ENCODE results near the gene SGPL1.

Gene SGPL1

DNA sequence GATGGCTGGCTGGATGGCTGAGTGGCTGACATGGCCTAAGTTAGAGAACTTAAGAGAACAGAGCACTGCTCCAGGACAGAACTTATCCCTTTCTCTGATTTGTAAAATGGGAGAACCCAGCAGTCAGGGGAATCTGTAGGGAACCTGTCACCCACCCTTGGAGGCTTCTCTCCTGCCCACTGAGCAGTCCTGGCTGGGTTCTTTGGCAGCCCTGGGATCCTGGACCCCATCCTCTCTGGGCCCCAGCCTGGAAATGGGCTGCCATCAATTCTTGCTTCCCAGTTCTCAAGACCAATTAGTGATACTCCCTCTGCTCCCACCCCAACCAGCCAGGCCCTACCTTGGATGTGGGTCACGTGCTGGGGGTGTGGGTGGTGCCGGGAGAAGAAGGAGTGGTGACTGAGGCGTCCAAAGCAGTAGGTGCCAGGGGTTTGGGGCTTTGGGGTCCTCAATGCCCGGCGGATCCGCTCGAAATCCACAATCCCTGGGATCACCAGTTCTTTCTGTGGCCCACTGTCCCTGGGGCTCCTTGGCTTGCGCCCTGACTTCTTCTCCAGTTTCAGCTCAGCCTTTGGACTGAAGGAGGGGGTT is 34.2 kb upstream of the SGPL1 start:
- no peak for DNase-seq

DNA sequence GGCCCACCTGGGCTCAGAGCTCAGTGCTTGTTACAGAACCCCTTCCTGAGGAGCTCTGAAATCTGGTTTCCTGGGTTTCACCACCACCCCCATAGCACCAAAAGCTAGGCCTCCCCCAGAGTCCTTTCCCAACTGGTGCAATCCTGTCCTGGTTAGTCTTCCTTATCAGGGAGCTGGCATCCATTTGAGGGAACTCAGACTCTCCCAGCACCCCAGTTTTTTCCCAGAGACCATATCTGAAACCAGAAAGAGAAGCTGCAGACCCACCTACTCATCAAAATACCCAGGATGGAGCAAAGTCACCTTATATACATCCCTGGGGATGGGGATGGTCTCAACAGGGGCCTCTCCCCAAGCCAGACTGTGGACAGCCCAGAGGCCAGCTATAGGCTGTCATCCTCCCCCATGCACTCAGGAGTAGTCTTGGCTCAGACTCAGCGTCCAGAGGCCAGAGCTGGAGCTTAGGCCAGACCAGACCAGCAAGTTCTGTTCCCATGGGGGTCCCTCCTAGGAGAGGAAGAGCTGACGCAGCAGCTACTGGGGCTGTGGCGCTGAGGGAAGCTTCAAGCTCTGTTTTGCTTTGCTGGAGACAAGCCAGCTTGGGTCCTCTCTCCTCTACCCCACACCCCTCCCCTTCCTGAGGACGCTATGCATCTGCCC is 33.5 kb upstream of the SGPL1 start:
- DNase-seq = no peak

DNA sequence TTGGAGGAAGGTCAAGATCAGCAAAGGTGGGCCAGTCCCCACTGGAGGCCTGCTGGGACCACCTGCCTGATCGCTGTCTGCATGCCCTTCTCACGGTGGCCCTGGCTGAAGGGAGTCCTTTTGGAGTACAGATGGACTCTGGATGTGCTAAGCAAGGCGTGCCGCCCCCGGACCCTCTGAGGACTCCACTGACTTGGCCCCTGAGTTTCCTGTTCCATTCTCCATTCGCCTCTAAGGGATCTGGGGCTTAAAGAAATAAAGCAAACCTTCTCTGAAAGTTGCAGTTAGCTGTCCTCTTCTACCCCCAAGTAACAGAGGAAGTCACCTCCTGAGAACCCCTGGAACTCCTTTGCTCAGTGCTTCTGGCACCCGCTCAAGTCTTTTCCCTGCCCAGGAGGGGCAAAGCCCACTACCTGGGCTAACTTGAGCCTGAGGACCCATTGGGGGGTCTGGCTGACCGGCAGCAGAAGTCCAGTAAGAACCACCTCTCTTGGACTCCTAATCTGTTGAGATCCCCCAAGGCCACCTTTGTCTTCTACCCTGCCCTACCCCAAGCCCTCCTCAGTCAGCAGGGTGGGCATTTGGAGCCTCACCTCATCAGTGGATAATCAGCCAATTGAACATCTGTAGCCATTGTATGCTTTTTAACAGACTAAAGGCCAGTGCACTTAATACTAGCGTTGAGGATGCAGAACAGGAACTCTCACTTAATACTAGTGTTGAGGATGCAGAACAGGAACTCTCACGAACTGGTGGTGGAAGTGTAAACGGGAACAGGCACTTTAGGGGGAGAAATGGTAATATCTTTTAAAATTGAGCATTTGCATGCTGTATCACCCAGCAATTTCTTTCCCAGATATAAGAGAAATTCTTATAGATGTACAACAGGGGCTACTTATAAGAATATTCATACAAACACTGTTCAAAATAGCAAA is 32.7 kb upstream of the SGPL1 start:
- DNase-seq = no peak

DNA sequence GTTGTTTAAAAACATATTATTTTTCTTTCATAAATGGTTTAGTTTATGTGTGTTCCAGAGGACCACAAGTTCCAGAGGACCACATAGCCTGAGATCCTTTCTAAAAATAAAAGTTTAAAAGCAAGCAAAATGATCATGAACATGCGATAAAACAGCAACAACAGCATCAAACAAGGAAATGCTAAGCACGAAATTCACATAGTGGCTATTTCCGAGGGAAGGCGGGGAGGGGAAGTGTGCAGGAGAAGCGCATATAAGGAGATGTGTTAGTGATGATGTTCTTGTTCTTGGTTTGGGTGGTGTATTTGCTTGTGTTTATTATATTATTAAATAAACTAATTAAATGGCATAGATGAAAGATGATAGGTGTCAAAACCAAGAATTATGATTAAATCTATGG is 31.7 kb upstream of the SGPL1 start:
- no peak for DNase-seq

DNA sequence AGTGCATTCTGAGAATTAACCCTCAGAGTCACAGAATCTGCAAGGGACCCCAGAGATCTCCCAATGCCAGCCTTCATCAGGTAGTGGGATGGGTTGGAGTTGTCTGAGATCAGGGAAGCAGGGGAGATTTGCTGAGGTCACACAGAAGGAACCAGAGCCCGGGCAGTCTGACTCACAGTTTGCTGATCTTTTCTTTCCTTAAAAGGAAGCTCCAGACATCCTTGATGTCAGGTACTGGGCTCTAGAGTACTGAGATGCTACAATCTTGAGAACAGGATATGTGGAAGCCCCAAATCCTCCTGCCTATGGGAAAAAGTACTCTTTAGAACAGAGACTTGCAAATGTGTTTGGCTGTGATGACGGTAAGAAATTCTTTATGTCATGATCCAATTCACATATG is 31.3 kb upstream of the SGPL1 start:
- no peak for DNase-seq

DNA sequence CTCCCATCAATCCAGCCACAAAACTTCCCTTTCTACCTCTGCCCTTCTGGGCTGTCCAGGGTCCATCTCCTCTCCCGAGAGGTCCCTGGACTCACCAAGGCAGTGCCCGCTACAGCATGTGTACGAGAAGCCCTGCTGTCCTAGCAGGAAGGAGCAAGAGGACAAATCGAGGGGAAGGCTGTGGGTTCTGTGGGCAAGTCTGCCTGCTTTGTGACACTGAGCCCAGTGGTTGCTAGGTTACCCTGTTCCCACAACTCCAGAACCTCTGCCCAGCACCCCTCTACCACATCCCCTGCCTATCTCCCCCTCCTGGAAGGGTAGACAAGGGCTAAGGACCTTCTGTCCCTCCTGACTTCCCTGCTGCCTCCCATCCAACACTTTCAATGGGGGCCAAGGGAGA is 30.6 kb upstream of the SGPL1 start, which contains the start of gene TBATA:
Gene TBATA, minus strand, starts transcription at position 188 of the 400 bp plus-strand sequence. CDS start 1,998 bp downstream, outside the sequence.
- no peak for DNase-seq

DNA sequence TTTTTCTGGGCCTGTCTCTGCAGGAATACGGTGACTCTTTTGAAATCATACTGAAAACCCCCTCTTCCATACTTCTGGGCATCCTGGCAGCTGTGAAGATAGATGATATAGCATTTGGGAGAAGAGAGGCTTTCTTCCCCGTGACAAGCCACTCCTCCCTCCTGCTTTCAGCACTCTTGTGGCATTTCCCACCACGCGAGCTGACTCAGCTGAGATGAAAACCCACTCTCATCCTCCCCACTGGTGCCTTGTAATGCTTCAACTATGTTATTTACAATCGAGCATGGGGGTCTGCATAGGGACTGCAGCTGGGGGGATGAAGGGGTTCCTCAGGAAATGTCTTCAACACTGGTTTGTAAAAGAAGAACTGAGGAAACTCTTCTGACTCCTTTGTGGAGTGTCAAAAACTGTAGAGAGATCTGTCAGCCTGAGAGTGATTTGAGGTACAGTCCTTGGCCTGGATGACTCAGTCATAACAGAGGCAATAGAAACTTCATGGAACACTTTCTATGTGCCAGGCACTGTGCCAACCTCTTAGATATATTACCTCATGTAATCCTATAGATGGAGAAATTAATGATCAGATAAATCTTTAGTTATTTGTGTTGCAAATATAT is 28.8 kb upstream of the SGPL1 start:
- DNase-seq = no peak

DNA sequence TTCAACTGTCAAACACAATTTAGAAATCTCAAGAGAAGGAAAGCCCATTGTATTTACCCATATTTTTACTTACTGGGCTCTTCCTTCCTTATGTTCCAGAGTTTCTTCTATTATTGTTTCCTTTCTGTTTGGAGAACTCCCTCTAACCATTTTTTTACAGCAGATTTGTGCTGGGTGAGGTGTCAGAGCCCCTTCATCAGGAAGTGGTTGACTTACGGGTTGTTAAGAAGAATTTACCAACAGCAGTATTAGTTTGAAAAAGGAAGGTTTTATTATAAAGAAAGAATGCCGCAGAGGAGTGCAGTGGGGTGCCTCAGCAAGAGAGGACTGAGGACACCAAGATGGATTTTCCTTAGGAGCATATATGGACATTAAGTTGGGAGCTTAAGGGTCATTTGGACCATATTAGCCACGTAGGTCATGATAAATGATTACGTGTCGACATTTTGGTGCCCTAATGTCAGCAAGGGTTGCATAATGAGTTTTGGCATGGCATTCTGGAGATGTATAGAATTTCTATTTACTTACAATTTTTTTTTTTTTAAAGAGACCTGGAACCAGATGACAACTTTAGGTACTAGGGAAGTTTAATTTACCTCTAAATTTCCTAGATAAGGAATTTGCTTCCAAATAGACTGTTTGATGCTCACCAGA is 24.2 kb upstream of the SGPL1 start:
- DNase-seq = no peak

DNA sequence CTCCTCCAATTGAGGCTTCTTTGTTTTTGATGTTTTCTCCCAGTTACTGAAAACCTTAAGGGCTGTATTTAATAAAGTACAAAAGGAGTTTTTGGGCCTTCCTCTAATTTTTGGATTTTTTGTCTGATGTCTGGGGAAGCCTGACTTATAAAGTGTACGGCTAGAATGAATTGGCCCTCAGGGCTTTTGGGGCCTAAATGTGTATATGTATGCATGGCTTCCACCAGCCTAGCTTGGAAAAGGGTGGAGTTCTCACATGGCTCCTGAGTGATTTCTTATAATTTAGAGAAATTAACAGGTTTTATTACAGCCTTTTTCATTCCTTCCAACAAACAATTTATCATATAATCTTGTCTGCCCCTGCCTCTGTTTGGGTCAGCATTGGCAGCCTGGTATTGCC is 20.1 kb upstream of the SGPL1 start:
- no peak for DNase-seq

DNA sequence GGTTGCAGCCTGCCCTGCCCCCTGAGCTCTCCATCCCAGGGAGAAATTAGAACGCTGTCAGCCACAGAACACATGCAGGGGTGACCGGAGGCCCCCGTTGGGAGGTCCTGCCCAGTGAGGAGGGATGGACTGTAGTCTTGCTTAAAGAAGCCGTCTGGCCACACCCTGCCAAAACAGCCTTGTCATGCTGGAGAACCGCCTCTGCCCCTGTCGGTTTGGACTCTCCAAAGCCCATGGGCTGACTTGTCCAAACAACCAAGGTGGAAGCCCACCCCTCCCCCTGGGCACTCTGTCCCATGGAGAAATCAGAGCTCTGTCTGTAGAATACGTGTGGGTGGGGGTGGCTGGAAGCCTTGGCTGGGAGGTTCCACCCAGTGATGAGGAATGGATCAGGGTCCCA is 17.9 kb upstream of the SGPL1 start:
- no peak for DNase-seq

DNA sequence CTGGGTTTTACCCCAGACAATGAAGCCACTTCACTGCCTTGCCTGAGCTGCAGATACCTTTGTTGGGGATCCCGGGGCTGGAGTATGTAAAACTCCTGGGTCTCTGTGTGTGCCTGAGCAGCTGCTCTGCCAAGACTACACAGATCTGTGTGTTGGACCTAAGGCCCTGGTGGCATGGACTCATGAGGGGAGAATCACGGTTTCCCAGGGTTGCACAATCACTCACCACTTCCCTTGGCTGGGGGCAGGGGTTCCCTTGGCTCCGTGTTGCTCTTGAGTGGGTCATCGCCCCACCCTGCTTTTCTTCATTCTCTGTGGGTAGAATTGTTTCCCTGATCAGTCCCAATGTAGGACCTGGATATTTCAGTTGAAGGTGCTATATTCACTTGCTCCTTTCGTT is 16.6 kb upstream of the SGPL1 start:
- no peak for DNase-seq

DNA sequence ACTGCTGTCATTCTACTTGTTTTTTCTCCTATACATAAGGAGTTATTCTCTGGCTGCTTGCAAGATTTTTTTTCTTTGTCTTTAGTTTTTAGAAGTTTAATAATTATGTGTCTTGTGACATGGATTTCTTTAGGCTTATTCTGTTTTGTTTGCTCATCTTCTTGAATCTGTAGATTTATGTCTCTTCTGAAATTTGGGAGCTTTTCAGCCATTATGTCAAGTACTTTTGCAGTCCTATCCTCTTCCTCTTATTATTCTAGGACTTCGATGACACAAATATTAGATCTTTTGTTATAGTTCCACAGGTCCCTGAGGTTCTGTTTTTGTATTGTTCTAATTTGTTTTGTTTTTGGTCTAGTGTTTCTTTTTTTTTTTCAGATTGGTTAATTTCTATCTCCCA is 13.9 kb upstream of the SGPL1 start:
- no peak for DNase-seq

DNA sequence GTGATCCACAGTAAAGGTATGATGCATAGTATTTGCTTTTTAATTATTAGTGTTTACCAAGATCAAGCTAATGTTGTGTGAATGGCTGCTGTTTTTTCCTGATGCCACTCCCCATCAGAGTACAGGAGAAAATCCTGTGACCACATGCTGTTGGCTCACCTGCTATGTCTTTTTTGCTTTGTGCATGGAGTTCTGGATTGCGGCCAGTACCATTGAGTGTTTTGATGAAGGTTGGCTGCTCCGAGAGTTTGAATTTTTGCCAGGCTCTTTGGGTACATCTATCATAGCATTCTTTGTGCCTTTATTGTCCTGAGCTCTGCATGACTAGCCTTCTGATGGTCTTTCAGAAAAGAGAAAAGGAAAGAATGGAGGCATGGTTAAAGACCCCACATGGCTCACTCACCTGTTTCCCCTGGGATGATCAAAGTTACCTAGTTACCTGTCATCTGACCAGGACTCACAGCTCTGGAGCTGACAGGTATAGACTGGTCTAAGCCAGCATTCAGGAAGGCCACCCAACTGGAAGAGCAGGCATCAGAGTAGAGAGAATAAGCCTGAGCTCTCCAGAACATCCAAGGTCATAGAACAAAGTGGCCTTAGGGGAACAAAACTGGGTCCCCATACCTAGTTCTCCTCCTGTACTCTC is 11.8 kb upstream of the SGPL1 start:
- no peak for DNase-seq

DNA sequence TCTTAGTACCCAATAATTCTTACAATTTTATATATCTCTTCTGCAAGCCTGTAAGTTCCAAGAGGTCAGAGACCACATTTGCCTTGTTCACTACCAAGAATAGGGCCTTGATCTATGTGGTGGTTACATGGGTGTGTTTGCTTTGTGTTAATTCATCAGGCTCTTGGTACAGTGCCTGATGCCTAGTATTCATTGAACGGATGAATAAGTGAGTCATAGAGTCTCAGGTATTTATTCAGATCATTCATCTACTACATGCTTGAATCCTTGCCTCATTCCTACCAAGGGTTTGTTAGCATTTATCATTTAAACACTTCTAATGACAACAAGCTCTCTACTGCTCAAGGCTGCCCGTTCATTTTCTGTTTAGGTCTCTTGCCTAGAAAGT is 11.3 kb upstream of the SGPL1 start:
- no peak for DNase-seq

DNA sequence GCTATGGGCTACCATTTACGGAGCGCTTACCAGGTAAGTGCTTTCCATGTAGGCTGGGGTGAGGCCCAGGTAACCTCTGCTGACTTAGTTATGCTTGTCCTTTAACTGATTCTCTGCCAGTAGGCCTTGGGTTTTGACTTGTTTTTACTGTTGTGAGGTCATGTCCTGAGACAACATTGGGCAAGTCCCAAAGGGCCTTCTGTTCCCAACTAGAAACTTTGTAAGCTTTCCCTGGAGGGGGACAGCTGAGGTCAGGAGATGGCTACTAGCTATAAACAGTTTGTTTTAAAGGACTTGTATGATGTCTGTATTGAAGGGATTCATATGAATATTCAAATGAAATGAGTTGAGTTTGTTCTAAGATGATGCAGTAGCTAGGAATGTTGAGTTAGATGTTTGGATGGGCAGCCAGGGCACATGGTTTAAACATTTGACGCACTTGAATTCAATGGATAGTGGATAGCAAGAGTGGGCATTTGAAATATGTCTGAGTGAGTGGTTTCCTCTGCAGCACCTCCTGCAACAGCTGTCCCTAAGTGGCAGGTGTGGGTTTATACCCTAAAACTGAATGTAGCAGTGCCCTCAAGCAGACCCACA is 10.0 kb upstream of the SGPL1 start:
- DNase-seq = no peak

DNA sequence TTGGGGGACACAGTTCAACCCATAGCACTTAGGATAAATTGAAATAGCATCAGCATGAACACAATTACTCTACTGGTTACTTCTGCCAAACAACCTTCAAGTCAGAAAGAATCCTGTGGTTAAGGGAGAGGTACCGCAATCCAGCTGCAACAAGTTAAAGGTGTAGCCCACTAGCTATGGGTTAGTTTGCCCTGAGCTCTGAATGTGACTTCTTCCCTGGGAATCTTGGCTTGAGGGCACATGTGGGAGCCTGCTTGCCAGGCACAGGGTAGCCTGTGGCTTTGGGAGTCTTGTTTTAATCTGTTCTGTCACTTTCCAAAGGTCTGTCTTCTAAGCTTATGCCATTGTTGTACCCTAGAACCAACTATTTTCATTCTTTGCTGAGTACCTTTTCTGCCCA is 8.9 kb upstream of the SGPL1 start:
- DNase-seq = no peak

DNA sequence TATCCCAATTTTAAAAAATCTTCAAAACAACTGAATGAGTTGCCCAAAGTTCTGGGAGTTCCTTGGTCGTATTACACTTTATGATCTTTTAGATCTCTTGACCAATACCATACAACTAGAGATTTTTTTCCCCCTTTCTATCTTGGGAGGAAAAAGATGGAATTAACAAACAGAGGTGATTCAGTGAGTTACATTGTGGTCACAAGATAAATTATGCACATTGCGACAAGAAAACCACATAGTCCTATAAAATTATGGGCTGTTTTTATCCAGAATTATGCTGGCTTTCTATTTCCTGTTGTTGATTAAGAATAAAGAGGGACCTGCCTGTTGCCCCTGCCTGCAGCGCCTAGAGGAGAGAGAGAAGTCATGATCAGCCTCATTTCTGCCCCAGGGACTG is 8.2 kb upstream of the SGPL1 start:
- DNase-seq = no peak

DNA sequence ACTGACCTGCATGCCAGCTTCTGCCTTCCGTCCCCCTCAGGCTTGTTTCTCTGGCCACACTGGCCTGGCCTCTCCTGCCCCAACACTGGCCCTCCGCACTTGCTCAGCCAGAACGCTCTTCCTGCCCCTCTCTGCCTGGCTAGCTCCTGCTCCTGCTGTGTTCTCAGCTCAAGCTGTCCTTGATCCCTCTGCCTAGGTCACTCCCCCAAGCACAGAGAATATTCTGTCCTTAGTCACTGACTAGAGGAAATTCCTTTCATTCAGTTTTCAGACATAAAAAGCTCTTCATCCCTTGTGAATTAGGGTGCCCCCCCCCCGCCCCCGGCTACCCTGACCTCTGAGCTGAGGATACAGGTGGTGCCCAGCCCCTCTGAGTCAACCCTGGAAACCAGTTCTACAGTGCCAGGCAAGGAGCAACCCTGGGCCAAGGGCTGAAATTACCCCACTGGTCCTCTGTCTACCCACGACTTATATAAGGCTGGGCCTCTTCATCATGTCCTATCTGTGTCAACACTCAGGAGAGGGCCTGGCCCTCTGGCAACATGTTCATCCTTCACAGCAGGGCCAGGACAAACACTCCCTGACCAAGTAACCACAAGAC is 6.6 kb upstream of the SGPL1 start:
- no peak for DNase-seq

DNA sequence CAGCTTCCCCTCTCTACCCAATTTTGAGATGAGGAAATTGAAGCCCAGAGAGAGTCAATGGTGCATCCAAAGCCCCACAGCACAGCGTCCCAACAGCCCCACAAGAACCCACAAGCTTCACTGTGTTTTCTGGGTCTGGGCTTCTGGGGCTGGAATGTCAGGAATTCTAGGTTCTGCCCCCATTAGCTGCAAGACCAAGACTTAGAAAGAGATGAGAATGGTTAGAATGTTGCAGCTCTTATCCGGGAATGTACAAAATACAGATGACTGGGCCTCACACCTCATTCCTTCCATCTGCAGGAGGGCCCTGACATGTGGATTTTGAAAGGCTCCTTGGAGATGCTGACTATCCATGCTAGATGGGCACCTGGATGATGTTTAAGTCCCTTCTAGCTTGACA is 6.0 kb upstream of the SGPL1 start:
- DNase-seq = no peak

DNA sequence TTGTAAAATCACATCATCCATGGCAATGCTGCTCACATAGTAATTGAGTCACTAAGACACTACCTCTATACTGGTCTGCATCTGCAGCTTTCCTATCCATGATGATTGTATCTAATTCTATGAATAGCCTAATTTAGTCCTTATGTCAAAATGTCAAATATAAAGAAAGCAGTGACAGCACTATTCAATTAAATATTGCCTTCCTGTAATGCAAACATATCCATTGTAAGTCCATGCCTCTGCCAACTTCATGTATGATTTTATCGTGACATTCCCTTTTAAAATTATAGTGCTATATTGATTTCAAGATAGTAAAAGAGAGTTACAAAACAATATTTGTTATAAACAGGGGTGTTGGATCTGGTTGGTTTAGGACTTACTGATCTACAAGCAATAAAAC is 4.8 kb upstream of the SGPL1 start:
- DNase-seq = no peak

DNA sequence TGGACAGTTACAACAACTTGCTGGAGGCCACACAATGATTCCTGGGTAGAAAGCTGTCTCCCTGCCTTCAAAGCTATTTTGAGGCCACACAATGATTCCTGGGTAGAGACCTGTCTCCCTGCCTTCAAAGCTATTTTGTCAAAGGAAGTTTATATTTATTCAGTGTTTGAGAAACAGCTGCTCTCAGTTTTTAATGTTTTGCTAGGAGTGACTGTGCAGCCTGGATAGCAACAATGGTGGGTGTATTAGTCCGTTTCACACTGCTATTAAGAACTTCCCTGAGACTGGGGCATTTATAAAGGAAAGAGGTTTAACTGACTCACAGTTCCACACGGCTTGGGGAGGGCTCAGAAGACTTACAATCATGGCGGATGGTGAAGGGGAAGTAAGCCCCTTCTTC is 3.9 kb upstream of the SGPL1 start:
- no peak for DNase-seq

DNA sequence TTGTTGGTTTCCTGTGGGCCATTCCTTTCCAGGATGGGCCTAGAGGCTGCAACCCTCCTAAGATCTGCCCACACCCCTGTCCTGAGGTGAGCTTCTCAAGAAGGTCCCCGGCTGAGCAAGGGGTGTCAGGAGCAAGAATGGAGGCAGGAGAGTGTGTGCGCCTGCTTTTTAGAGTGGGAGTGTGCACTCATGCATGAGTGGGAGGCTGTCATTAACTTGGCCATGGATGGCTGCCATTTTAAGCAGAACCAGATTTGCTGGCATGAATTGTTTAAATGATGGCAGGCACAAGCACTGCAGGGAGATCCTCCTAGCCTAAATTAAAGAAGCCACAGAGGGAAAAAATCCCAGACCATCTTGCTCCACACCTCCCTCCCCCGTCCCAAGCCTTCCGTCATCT is 2.9 kb upstream of the SGPL1 start:
- no peak for DNase-seq
